ENCODE measurements around the gene ZNF562.
"Not testable (repeated sequence)": the region's sequence is repeated elsewhere in the genome, so short reads cannot be mapped to it uniquely, and the experiment has no call there.

Gene ZNF562

DNA sequence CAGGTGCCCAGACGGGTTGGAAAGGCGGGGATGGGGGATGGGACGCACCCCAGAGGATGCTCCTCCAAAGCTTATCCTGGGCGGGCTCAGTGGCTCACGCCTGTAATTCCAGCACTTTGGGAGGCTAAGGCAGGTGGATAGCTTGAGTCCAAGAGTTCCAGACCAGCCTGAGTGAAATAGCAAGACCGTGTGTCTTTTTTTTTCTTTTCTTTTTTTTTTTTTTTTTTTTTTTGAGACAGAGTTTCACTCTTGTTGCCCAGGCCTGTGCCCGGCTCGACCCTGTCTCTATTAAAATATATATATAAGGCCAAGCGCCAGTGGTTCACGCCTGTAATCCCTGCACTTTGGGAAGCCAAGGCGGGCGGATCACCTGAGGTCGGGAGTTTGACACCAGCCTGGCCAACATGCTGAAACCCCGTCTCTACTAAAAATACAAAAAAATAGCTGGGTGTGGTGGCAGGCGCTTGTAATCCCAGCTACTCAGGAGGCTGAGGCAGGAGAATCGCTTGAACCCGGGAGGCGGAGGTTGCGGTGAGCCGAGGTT, 530 bp upstream of the ZNF562 start:
- H3K27me3 ChIP-seq (ENCODE audit: control insufficient read depth, insufficient read depth, low read length); H3K4me1 ChIP-seq (ENCODE audit: control insufficient read depth, insufficient read depth, low read length): not testable (repeated sequence)
- H3K9me3 ChIP-seq (ENCODE audit: control insufficient read depth, insufficient read depth, low read length): peaks cover 19% of the 10 kb centered on the region
- H3K27ac ChIP-seq (ENCODE audit: low read depth, low read length): peak overlapping the region; percentile 98
- peak overlapping the region; percentile 91 for H3K4me3 ChIP-seq (ENCODE audit: low read depth, low read length)
- peaks cover 18% of the 10 kb centered on the region for H3K36me3 ChIP-seq (ENCODE audit: control insufficient read depth, insufficient read depth, low read length)
- H3K9ac ChIP-seq (ENCODE audit: low read depth, low read length): peak overlapping the region; percentile 96

GRCh38 chr19:9673912-9674662, 813 bp downstream of the ZNF562 start:
- Histone ChIP-seq H3K27ac (ENCODE audit: low read depth, low read length) (peak overlapping the region; percentile 98), H3K4me3 (ENCODE audit: low read depth, low read length) (peak overlapping the region; percentile 91), H3K9me3 (ENCODE audit: control insufficient read depth, insufficient read depth, low read length) (peaks cover 17% of the 10 kb centered on the region), H3K9ac (ENCODE audit: low read depth, low read length) (peak overlapping the region; percentile 96), H3K27me3 (ENCODE audit: control insufficient read depth, insufficient read depth, low read length) (no peaks in the 10 kb centered on the region), H3K4me1 (ENCODE audit: control insufficient read depth, insufficient read depth, low read length) (no peaks in the 10 kb centered on the region), H3K36me3 (ENCODE audit: control insufficient read depth, insufficient read depth, low read length) (peaks cover 21% of the 10 kb centered on the region)

DNA sequence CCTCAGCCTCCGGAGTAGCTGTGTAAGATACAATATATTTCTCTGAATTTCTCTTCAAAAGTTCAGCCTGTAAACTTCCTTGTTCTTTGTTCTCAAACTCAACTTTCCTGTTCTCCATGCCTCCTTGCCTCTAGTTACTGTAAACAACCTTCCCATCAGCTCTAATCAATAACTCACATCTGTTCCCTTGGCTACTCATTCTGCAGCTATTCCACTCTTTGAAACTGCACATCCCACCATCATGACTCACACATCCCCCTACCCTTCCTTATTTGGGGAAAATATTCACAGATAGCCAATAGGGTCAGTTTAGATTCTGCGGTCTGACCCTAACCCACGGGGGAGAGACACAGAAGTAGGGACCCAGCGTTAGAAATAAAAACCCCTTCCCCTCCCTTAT, 2.0 kb downstream of the ZNF562 start:
- peaks cover 21% of the 10 kb centered on the region for H3K36me3 ChIP-seq (ENCODE audit: control insufficient read depth, insufficient read depth, low read length)
- H3K9ac ChIP-seq (ENCODE audit: low read depth, low read length): no peak overlapping the region
- no peaks in the 10 kb centered on the region for H3K27me3 ChIP-seq (ENCODE audit: control insufficient read depth, insufficient read depth, low read length)
- H3K4me3 ChIP-seq (ENCODE audit: low read depth, low read length): peak overlapping the region; percentile 91
- no peaks in the 10 kb centered on the region for H3K4me1 ChIP-seq (ENCODE audit: control insufficient read depth, insufficient read depth, low read length)
- no peak overlapping the region for H3K27ac ChIP-seq (ENCODE audit: low read depth, low read length)
- H3K9me3 ChIP-seq (ENCODE audit: control insufficient read depth, insufficient read depth, low read length): peaks cover 14% of the 10 kb centered on the region

DNA sequence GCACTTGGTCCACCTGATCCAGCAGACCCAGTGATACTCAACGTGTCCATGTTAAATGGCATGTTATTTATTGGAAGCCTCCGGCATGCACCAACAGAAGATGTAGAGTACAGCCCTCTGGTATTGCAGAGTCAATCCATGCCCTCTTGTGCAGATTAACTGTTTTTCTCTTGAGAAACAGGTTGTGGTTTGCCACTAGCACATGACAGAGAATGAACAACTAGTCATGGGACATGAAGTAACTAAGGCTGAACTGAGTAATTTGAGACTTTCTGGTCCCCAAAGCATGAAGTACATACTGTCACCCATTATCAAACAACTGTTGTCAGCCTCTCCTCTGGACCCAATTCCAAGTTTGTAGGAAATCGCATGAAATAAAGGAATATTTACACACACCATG, 3.2 kb downstream of the ZNF562 start:
- Histone ChIP-seq H3K27me3 (ENCODE audit: control insufficient read depth, insufficient read depth, low read length) (no peaks in the 10 kb centered on the region), H3K36me3 (ENCODE audit: control insufficient read depth, insufficient read depth, low read length) (peaks cover 21% of the 10 kb centered on the region), H3K9ac (ENCODE audit: low read depth, low read length) (no peak overlapping the region), H3K4me1 (ENCODE audit: control insufficient read depth, insufficient read depth, low read length) (no peaks in the 10 kb centered on the region), H3K4me3 (ENCODE audit: low read depth, low read length) (no peak overlapping the region), H3K27ac (ENCODE audit: low read depth, low read length) (no peak overlapping the region), H3K9me3 (ENCODE audit: control insufficient read depth, insufficient read depth, low read length) (peaks cover 11% of the 10 kb centered on the region)

GRCh38 chr19:9668544-9668943, 6.4 kb downstream of the ZNF562 start:
- Histone ChIP-seq H3K9me3 (ENCODE audit: control insufficient read depth, insufficient read depth, low read length) (peaks cover 9% of the 10 kb centered on the region), H3K27me3 (ENCODE audit: control insufficient read depth, insufficient read depth, low read length) (no peaks in the 10 kb centered on the region), H3K36me3 (ENCODE audit: control insufficient read depth, insufficient read depth, low read length) (peaks cover 24% of the 10 kb centered on the region), H3K4me3 (ENCODE audit: low read depth, low read length) (no peak overlapping the region), H3K9ac (ENCODE audit: low read depth, low read length) (no peak overlapping the region), H3K4me1 (ENCODE audit: control insufficient read depth, insufficient read depth, low read length) (no peaks in the 10 kb centered on the region), H3K27ac (ENCODE audit: low read depth, low read length) (no peak overlapping the region)

GRCh38 chr19:9667898-9668297, 7.0 kb downstream of the ZNF562 start:
- Histone ChIP-seq H3K9me3 (ENCODE audit: control insufficient read depth, insufficient read depth, low read length) (peaks cover 3% of the 10 kb centered on the region), H3K27ac (ENCODE audit: low read depth, low read length) (no peak overlapping the region), H3K36me3 (ENCODE audit: control insufficient read depth, insufficient read depth, low read length) (peaks cover 18% of the 10 kb centered on the region), H3K9ac (ENCODE audit: low read depth, low read length) (no peak overlapping the region), H3K27me3 (ENCODE audit: control insufficient read depth, insufficient read depth, low read length) (no peaks in the 10 kb centered on the region), H3K4me3 (ENCODE audit: low read depth, low read length) (no peak overlapping the region), H3K4me1 (ENCODE audit: control insufficient read depth, insufficient read depth, low read length) (no peaks in the 10 kb centered on the region)

DNA sequence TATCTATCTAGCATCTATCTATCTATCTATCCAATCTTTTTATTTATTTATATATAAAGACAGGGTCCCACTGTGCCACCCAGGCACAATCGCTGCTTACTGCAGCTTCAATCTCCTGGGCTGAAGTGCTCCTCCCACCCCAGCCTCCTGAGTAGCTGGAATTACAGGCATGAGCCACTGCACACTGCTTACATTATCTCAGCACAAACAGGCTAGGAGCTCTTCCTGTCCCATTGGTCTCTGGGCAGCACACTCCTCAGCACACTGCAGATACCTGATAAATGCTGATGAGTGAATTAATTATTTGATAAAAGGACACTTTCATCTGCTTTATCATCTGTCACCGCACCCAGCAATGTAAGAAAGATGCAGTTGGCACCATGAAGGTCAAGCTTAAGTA, 16.1 kb downstream of the ZNF562 start:
- H3K4me3 ChIP-seq (ENCODE audit: low read depth, low read length): no peak overlapping the region
- peaks cover 23% of the 10 kb centered on the region for H3K9me3 ChIP-seq (ENCODE audit: control insufficient read depth, insufficient read depth, low read length)
- H3K27ac ChIP-seq (ENCODE audit: low read depth, low read length): no peak overlapping the region
- H3K4me1 ChIP-seq (ENCODE audit: control insufficient read depth, insufficient read depth, low read length): no peaks in the 10 kb centered on the region
- H3K27me3 ChIP-seq (ENCODE audit: control insufficient read depth, insufficient read depth, low read length): no peaks in the 10 kb centered on the region
- H3K9ac ChIP-seq (ENCODE audit: low read depth, low read length): no peak overlapping the region
- H3K36me3 ChIP-seq (ENCODE audit: control insufficient read depth, insufficient read depth, low read length): peaks cover 58% of the 10 kb centered on the region

DNA sequence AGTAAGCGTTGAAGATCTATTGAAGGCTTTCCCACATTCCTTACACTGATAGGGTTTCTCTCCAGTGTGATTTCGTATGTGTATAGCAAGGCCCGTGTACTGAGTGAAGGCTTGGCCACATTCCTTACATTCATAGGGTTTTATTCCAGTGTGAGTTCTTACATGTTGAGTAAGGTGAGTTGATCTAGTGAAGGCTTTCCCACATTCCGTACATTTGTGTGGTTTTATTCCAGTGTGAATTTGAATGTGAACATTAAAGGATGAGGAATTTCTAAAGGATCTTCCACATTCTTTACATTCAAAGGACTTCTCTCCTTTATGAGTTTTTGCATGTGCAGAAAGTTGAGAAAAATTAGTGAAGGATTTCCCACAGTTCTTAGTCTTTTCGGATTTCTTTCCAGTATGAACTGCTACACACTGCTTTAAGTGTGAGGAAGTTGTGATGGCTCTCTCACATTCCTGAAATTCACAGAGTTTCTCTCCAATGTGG, 21.8 kb downstream of the ZNF562 start:
- not testable (repeated sequence) for H3K9ac ChIP-seq (ENCODE audit: low read depth, low read length); H3K27me3 ChIP-seq (ENCODE audit: control insufficient read depth, insufficient read depth, low read length); H3K4me3 ChIP-seq (ENCODE audit: low read depth, low read length); H3K27ac ChIP-seq (ENCODE audit: low read depth, low read length)
- Histone ChIP-seq H3K4me1 (ENCODE audit: control insufficient read depth, insufficient read depth, low read length) (peaks cover 13% of the 10 kb centered on the region), H3K9me3 (ENCODE audit: control insufficient read depth, insufficient read depth, low read length) (peaks cover 58% of the 10 kb centered on the region), H3K36me3 (ENCODE audit: control insufficient read depth, insufficient read depth, low read length) (peaks cover 81% of the 10 kb centered on the region)

GRCh38 chr19:9651464-9651863, 23.4 kb downstream of the ZNF562 start:
- Histone ChIP-seq H3K36me3 (ENCODE audit: control insufficient read depth, insufficient read depth, low read length) (peaks cover 75% of the 10 kb centered on the region), H3K4me3 (ENCODE audit: low read depth, low read length) (0 out of 2 replicates have a peak overlapping the region, but pooled peaks have one; percentile 0), H3K9me3 (ENCODE audit: control insufficient read depth, insufficient read depth, low read length) (peaks cover 58% of the 10 kb centered on the region), H3K4me1 (ENCODE audit: control insufficient read depth, insufficient read depth, low read length) (peaks cover 13% of the 10 kb centered on the region)
- H3K9ac ChIP-seq (ENCODE audit: low read depth, low read length); H3K27ac ChIP-seq (ENCODE audit: low read depth, low read length); H3K27me3 ChIP-seq (ENCODE audit: control insufficient read depth, insufficient read depth, low read length): not testable (repeated sequence)

DNA sequence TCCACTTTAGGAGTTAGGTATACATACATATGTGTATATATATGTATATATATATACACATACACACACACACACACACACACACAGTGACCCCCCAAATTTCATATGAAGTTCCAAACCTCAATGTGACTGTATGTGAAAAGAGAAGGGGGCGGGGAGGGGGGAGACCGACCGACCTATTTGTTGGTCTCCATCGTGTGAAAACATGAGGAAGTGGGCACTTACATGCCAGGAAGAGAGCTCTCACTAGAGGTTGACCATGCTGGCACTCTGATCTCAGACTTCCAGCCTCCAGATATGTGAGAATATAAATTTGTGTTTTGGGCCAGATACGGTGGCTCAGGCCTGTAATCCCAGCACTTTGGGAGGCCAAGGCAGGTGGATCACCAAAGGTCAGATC, 24.6 kb downstream of the ZNF562 start:
- no peak overlapping the region for H3K9ac ChIP-seq (ENCODE audit: low read depth, low read length)
- peaks cover 50% of the 10 kb centered on the region for H3K9me3 ChIP-seq (ENCODE audit: control insufficient read depth, insufficient read depth, low read length)
- peak overlapping the region; percentile 63 for H3K27ac ChIP-seq (ENCODE audit: low read depth, low read length)
- peaks cover 13% of the 10 kb centered on the region for H3K4me1 ChIP-seq (ENCODE audit: control insufficient read depth, insufficient read depth, low read length)
- H3K4me3 ChIP-seq (ENCODE audit: low read depth, low read length): no peak overlapping the region
- H3K27me3 ChIP-seq (ENCODE audit: control insufficient read depth, insufficient read depth, low read length): no peaks in the 10 kb centered on the region
- H3K36me3 ChIP-seq (ENCODE audit: control insufficient read depth, insufficient read depth, low read length): peaks cover 63% of the 10 kb centered on the region

DNA sequence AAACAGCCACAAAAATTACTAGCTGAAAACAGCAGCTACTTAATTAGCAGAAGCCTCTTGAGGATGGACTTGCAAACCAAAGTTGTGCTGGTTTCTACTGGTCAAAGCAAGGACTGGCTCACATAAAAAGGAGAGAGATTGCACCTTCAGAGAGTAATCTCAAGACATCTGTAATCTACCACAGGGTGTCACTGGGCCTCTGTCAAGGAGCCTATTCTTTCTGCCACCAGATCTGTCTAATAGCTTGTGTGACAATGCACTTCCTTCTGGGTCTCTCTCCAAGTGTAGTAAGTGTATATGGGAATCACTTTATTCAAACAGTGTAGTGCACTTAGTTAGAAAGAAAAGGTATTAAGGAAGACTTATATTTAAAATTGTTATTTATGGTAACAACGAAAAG, 29.4 kb downstream of the ZNF562 start:
- peaks cover 26% of the 10 kb centered on the region for H3K36me3 ChIP-seq (ENCODE audit: control insufficient read depth, insufficient read depth, low read length)
- peaks cover 11% of the 10 kb centered on the region for H3K4me1 ChIP-seq (ENCODE audit: control insufficient read depth, insufficient read depth, low read length)
- H3K27me3 ChIP-seq (ENCODE audit: control insufficient read depth, insufficient read depth, low read length): no peaks in the 10 kb centered on the region
- H3K9ac ChIP-seq (ENCODE audit: low read depth, low read length): no peak overlapping the region
- no peak overlapping the region for H3K4me3 ChIP-seq (ENCODE audit: low read depth, low read length)
- peaks cover 19% of the 10 kb centered on the region for H3K9me3 ChIP-seq (ENCODE audit: control insufficient read depth, insufficient read depth, low read length)
- no peak overlapping the region for H3K27ac ChIP-seq (ENCODE audit: low read depth, low read length)

Measured in HUES48 (cell line).